ENCODE measurements around the gene KLHL22. TPM values are rescaled to one million over a fixed set of nuclear protein-coding genes. Genes with fewer than 3 reads are reported as not detected.
A peak's percentile ranks its signal among the peaks of the same experiment; 100 is the strongest.

Gene KLHL22
- polyA plus RNA-seq, 1 experiment, result 30.2 TPM

DNA sequence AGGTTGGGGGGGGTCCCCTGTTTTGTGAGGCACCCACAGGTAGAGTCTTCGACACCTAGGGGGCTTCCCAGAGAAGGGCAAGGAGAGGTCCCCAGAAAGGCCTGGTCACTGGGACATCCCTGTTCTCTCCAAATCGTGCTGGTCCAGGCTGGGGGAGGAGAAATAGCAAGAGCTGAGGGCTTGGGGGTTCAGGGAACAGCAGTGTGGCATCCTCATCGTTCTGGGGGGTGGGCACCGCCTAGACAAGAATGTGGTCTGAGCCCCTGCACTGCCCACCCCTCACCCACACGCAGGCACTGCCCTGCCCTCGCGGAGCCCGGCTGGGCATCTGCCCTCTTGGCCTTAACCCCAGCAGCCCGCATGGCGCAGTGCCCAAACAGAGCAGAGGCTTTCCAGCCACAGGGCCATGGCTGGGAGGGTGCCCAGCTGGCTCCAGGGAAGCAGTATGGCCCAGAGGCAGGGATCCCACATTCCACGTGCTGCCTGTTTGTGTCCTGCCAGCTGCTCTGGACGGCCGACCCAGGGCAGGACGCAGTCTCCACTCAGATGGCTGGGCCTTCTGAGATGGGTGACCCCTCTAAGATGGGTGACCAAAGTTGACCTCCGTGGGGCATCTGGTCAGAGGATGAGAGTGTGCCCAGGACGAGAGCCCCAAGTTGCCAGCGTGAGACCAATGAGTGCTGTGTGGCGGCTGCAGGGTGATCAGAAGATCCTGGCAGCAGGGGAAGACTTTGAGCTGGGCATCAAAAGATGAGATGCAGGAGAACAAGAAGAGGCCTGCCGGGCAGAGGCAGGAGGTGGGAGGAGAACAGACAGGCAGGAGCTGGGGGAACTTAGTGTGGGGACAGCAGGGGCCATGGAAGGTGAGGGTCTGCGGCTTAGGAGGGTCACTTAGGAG, 72.3 kb downstream of the KLHL22 start:
- TF ChIP-seq CTCF (IDR thresholded peaks at IDR 0.05; ENCODE audit: low read depth, low read length), result no peak
- no peaks in the 10 kb centered on the region; the same call in 1 of the 2 replicates for H3K9me3 ChIP-seq (ENCODE audit: control insufficient read depth, insufficient read depth, low read length)
- peak overlapping the region; percentile 31 for H3K27ac ChIP-seq (ENCODE audit: low read depth, low read length)
- CTCF ChIA-PET, result no interaction called here
- H3K27me3 ChIP-seq (ENCODE audit: control insufficient read depth, insufficient read depth, low read length), result no peaks in the 10 kb centered on the region
- no peak for DNase-seq (ENCODE audit: low read depth, low spot score)
- POLR2A ChIA-PET, result no interaction called here
- no peak overlapping the region for H3K4me3 ChIP-seq (ENCODE audit: low read depth, low read length)

DNA sequence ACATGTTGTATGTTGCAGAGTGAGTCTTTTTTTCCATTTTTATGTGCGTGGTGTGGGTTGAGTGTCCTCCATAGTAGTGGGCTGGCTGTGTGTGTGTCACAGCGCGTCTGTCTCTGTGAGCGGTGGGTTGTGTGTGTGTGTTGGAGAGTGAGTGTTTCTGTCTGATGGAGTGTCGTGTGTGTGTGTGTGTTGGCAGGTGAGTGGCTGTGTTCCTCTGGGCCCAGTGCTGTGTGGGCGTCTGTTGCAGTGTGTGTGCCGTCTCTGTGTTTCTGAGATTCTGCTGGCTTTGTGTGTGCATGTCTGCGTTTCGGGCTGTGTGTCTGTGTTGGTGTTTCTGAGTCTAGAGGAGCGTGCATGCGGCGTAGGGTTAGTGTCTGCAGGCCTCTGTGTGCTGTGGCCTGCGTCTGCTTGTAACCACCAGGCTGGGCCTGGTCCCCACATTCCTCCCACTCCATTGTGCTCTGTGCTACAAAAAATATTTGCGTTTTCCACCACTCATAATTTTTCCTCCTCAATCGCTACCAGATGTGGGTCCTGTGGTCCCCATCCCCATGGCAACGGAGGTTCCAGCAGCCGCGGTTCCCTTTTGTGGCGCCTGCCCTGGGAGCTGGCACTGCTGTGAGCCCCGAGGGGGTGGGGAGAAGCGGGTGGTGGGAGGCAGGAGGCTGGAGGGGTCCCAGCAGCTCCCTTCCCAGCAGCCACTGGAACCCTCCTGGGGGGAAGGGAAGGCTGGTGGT, 73.2 kb downstream of the KLHL22 start:
- H3K4me3 ChIP-seq (ENCODE audit: low read depth, low read length), result no peak overlapping the region
- no peaks in the 10 kb centered on the region; the same call in 1 of the 2 replicates for H3K9me3 ChIP-seq (ENCODE audit: control insufficient read depth, insufficient read depth, low read length)
- POLR2A ChIA-PET, result no interaction called here
- H3K27me3 ChIP-seq (ENCODE audit: control insufficient read depth, insufficient read depth, low read length), result no peaks in the 10 kb centered on the region
- no peak for DNase-seq (ENCODE audit: low read depth, low spot score)
- TF ChIP-seq CTCF (IDR thresholded peaks at IDR 0.05; ENCODE audit: low read depth, low read length), result no peak
- CTCF ChIA-PET, result no interaction called here
- no peak overlapping the region for H3K27ac ChIP-seq (ENCODE audit: low read depth, low read length)

GRCh38 chr22:20421507-20421874, 74.1 kb downstream of the KLHL22 start:
- ChIA-PET POLR2A (no interaction called here), CTCF (no interaction called here)
- no peak for TF ChIP-seq CTCF (IDR thresholded peaks at IDR 0.05; ENCODE audit: low read depth, low read length)
- no peaks in the 10 kb centered on the region; the same call in 1 of the 2 replicates for H3K9me3 ChIP-seq (ENCODE audit: control insufficient read depth, insufficient read depth, low read length)
- no peaks in the 10 kb centered on the region for H3K27me3 ChIP-seq (ENCODE audit: control insufficient read depth, insufficient read depth, low read length)
- DNase-seq (ENCODE audit: low read depth, low spot score), result no peak
- no peak overlapping the region for H3K4me3 ChIP-seq (ENCODE audit: low read depth, low read length)
- H3K27ac ChIP-seq (ENCODE audit: low read depth, low read length), result no peak overlapping the region

- Histone ChIP-seq H3K27me3 (ENCODE audit: control insufficient read depth, insufficient read depth, low read length) (no peaks in the 10 kb centered on the region), H3K27ac (ENCODE audit: low read depth, low read length) (no peak overlapping the region), H3K4me3 (ENCODE audit: low read depth, low read length) (no peak overlapping the region), H3K9me3 (ENCODE audit: control insufficient read depth, insufficient read depth, low read length) (no peaks in the 10 kb centered on the region; the same call in 1 of the 2 replicates)
- no peak for TF ChIP-seq CTCF (IDR thresholded peaks at IDR 0.05; ENCODE audit: low read depth, low read length)
- DNase-seq (ENCODE audit: low read depth, low spot score), result no peak
- POLR2A ChIA-PET, result no interaction called here
- CTCF ChIA-PET, result interaction anchor here (3.7 kb wide), 1 partner anchor 35 kb away, joined by 155 read pairs; no protein-coding TSS in a partner anchor
These were observed 75.3 kb downstream of the KLHL22 start for GRCh38 chr22:20420157-20420842.

All from AG04450 (cell line).